NCI-H82 treated with DMSO at 0.1 percent for 48 hours (cell line): ENCODE results near the gene IL17REL.
"Not testable (repeated sequence)": the region's sequence is repeated elsewhere in the genome, so short reads cannot be mapped to it uniquely, and the experiment has no call there.

ENCODE experiments used
- DNase-seq: peaks from one replicate; lab custom pipeline; 2025; ENCODE audit not compliant: unreplicated experiment; lab: John Stamatoyannopoulos, UW

Gene IL17REL

DNA sequence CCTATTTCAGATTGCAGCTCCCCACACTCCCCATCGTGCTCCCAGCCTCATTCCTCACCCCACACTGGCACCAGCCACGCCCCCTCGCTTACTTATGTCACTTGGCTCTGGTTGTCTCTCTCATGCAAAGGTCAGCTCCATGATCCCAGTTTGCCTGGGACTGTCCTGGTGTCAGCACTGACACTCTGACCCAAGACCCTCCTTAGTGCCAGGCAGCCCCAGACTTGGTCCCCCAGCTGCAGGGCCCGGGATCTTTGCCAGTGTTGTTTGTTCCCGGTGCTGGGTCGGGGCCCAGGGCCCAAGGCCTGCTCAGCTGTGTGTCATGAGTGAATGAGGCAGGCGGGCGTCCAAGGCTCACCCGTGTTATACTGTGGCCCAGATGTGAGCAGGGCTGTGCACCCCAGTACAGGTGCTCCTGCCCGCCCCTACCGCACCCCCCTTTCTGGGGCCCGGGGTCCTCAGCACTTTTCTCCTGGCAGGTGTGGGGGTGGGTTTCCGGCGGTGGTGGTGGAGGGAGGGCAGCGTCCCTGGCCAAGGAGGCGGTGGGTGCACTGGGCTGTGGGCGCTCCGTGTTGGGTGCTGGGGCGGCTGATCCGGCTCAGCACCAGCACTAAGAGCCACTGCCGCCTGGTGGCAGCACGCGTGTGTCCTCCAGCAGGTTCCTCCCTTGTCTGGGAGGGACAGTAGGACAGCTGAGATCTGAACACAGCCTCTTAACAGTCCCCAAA, 19.5 kb downstream of the IL17REL start:
- no peak for DNase-seq

DNA sequence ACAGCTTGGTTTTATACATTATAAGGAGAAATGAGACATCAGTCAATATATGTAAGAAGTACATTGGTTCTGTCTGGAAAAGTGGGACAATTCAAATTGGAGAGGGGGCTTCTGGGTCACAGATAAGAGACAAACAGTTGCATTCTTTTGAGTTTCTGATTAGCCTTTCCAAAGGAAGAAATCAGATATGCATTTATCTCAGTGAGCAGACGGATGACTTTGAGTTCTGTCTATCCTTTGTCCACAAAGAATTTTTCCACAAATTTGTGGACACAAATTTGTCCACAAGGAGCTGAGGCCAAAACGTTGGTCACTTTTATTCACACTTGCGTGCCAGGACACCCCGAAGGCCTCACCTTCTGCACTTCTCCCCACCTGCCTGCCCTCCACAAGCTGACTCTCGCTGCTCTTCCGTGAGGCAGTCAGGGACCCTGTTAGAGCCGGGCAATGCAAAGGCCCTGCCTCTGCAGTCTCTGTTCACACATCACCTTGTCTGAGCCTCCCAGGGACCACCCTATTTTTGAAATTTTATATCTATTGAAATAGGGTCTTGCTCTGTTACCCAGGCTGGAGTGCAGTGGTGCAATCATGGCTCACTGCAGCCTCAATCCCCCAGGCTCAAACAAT, 20.5 kb downstream of the IL17REL start:
- no peak for DNase-seq

DNA sequence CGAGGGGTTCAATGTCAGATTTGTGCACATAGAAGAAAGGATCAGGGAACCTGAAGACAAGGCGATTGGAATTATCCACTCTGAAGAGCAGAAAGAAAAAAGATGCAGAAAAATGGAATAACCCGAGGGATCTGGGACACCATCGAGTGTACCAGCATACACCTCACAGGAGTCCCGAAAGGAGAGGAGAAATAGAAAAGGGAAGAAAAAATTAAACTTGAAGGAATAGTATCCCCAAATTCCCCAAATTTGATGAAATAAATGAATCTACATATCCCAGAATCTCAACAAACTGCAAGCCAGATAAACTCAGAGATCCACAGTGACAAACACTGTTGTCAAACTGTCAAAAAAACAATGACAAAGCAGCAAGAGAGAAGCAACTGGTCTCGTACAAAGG, 21.4 kb downstream of the IL17REL start:
- no peak for DNase-seq

DNA sequence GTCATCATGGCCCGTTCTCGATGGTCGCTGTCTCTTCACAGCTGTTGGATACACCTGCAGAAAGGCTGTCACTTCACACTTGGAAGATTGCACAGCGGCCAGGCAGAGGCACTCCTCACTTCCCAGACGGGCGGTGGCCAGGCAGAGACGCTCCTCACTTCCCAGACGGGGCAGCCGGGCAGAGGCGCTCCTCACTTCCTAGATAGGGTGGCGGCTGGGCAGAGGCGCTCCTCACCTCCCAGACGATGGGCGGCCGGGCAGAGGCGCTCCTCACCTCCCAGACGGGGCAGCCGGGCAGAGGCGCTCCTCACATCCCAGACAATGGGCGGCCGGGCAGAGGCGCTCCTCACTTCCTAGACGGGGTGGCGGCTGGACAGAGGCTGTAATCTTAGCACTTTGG, 22.7 kb downstream of the IL17REL start:
- not testable (repeated sequence) for DNase-seq

DNA sequence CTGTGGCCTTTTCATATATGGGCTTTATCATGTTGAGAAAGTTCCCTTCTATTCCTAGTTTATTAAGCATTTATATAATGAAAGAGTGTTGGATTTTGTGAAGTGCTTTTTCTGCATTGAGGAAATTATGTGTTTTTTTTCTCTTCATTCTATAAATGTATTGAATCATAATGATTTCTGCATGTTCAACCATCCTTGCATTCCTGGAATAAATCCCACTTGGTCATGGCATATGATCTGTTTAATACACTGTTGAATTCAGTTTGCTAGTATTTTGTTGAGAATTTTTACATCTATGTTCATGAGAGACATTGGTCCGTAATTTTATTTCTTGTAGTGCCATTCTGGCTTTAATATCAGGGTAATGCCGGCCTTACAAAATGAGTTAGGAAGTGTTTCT, 26.2 kb downstream of the IL17REL start:
- no peak for DNase-seq

DNA sequence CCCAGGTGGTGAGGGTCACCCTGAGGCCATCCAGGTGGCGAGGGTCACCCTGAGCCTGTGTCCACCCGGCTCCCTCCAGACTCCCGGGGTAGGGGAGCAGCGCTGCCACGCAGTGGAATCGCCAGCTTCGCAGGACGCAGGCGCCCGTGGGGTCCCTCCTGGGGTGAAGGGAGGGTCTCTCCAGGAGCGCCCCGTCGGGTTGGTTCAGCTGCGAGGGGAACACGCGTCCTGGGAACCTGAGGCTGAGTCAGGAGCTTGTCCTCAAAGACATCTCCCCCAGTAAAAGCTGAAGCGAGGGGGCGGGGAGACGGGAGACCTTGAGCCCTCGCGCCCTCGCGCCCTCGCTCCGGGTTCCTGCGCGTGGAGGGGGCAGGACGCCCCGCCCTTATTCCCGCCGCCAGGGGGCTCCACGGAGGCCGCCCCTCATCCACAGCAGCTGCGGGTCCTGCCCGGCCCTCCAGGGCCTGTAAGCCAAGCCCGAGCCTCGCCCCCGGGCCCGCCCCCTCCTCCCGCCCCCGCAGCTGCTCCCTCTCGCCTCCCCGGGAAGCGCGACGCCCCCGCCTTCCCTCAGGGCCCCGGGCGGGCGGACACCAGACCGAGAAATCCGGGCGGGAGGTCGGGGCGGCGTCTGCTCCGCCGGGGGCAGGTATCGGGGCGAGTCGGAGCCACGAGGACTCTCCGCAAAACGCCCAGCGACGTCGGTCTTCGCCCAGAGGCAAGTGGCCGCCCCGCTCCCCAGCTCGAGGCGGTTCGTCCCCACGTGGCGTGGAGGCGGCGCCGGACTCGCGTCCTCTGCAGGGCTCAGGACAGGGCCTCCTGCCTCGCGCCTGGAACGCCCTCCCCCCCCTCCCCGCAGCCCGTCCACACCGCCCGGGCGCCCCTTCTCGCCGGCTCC, 29.2 kb downstream of the IL17REL start:
- no peak for DNase-seq

DNA sequence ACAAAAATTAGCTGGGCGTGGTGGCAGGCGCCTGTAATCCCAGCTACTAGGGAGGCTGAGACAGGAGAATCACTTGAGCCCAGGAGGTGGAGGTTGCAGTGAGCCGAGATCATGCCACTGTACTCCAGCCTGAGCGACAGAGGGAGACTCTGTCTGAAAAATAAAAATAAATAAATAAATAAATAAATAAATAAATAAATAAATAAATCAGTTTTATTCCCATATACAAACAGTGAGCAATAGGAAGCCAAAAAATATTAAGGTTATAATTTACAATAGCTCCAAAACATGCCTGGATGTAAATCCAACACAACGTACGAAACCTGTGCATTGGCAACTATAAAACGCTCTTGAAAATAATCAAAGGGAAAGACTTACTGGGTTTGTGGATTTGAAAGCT, 30.8 kb downstream of the IL17REL start:
- not testable (repeated sequence) for DNase-seq

DNA sequence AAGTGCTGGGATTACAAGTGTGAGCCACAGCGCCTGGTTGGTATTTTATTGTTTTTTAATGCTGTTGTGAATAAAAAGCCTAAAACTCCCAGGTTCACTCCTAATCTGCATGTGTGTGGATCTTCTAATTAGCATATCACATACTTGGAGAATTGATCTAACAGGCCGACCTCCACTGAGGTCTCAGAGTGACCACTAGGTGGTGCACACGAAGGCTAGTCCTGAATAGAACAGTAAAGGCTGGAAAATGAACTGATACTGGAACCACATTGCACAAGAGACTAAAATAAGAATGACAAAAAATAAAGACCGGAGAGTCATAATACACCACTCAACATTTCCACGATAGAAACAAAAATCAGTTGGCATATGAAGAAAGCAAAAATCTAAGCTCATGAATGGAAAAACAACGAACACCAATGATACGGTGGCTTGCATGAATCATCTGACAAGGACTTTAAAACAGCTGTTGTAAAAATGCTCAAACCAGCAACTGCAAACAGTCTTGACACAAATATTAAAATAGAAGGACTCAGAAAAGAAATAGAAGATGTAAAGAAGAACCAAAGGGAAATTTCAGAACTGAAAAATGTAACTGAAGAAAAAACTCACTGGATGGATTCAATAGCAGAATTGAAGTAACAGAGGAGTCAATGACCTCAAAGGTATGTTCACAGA, 32.8 kb downstream of the IL17REL start:
- no peak for DNase-seq

DNA sequence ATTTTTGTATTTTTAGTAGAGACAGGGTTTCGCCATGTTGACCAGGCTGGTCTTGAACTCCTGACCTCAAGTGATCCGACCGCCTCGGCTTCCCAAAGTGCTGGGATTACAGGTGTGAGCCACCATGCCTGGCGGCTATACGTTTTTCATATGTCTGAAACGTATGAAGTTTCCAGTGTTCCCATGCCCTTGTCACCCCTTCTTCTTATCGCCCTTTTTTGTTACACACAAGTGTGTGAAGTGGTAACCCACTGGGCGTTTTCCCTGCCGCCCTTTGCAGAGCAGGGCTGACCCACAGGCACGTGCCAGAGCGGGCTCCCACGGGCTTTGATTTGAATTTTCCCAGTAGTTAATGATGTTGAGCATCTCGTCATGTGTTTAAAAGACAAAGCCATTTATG, 35.0 kb downstream of the IL17REL start:
- no peak for DNase-seq

DNA sequence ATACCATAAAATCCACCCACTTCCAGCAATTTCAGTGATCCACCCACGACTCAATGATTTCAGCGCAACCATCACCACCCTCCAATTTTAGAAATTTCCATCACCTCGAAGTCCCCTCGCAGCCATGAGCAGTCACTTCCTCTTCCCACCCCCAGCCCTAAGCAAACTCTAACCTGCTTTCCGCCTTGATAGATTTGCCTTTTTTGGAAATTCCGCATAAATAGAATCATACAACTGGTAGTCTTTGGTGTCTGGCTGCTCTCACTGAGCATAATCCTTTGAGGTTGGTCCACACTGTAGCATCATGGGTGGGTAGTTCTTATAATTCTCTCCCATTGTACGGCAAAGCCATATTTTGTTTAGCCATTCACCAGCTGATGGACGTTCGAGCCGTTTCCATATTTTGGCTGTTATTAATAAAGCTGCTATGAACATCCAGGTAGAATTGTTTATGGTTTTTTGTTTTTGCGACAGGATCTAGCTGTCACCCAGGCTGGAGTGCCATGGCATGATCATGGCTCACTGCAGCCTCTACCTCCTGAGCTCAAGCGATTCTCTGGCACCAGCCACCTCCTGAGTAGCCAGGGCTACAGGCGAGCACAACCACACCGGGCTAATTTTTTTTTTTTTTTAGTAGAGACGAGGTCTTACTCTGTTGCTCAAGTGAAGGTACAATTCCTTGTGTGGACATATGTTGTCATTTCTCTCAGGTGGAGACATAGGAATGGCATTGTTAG, 36.0 kb downstream of the IL17REL start:
- DNase-seq: no peak

DNA sequence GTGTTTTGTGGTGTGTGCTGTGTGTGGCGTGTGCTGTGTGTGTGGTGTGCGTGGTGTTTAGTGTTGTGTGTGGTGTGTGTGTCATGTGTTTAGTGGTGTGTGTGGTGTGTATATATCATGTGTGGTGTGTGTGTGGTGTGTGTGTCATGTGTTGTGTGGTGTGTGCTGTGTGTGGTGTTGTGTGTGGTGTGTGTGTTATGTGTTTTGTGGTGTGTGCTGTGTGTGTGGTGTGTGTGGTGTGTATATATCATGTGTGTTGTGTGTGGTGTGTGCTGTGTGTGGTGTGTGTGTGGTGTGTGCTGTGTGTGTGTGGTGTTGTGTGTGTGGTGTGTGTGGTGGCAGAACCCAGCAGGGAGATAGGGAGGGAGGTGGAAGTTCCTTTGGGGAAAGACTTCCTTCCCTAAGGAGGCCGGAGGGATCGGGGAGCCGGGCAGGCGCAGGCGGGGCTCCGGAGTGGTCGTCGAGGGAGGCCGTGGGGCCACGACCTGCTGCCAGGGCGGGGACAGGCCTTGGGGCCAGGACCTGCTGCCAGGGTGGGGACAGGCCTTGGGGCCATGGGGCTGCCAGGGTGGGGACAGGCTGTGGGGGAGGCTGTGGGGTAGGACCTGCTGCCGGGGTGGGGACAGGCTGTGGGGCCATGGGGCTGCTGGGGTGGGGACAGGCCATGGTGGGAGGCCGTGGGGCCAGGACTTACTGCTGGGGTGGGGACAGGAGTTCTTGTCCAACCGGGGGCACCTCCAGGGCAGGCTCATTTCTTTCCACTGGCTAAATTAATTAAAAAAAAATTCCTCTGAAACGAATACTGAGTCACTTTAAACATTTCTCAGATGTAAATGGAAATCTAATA, 36.8 kb downstream of the IL17REL start:
- DNase-seq: no peak

DNA sequence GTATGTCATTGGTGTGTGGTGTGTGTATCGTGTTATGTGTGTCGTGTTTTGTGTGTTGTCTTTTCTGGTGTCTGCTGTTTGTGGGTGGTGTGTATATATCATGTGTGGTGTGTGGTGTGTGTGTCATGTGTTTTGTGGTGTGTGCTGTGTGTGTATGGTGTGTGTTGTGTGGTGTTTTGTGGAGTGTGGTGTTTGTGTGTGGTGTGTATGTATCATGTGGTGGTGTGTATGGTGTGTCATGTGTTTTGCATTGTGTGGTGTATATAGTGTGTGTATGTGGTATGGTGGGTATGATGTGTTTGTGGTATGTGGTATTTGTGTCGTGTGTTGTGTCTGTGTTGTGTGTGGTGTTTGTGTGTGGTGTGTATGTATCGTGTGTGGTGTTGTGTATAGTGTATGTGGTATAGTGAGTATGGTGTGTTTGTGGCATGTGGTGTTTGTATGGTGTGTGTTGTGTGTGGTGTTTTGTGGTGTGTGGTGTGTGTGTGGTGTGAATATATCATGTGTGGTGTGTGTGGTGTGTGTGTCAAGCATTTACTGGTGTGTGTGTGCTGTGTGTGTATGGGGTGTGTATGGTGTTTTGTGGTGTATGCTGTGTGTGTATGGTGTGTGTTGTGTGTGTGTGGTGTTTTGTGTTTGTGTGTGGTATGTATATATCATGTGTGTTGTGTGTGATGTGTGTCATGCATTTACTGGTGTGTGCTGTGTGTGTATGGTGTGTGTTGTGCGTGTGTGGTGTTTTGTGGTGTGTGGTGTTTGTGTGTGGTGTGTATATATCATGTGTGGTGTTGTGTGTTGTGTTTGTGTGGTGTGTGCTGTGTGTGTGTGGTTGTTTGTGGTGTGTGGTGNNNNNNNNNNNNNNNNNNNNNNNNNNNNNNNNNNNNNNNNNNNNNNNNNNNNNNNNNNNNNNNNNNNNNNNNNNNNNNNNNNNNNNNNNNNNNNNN, 39.3 kb downstream of the IL17REL start:
- no peak for DNase-seq

DNA sequence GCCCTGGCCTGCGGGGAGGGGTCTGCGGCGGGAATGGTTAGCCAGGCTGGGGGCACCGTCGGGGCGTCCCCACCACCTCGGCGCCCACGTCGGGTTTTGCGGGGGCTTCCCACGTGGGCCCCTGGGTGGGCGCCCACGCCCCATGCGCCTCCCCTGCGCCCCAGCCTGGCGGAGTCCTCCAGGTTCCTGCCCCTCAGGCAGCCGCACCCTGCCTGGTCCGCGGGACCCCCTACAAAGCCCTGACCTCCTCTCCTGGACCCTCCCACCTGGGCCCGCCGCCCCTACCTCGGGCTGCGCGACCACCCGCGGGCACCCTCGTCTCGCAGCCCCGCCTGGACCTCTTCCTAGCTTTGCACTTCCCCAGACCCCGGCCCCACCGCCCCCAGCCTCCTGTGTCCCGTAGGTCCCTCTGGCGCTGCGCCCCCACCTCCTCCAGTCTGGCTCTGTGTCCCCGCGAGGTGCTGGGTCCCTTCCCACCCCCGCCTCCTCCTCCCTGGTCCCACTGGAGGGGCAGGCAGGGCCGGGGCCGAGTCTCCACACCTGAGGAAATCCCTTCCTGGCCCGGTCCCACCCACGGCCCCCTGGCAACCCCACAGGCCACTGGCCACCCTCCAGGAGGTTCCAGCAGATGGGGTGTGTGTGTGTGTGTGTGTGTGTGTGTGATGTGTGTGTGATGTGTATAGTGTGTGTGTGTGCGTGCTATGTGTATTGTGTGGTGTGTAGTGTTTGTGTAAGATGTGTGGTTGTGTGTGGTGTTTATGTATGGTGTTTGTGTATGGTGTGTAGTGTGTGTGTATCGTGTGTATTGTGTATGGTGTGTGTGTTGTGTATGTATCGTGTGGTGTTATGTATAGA, 40.2 kb downstream of the IL17REL start:
- no peak for DNase-seq

DNA sequence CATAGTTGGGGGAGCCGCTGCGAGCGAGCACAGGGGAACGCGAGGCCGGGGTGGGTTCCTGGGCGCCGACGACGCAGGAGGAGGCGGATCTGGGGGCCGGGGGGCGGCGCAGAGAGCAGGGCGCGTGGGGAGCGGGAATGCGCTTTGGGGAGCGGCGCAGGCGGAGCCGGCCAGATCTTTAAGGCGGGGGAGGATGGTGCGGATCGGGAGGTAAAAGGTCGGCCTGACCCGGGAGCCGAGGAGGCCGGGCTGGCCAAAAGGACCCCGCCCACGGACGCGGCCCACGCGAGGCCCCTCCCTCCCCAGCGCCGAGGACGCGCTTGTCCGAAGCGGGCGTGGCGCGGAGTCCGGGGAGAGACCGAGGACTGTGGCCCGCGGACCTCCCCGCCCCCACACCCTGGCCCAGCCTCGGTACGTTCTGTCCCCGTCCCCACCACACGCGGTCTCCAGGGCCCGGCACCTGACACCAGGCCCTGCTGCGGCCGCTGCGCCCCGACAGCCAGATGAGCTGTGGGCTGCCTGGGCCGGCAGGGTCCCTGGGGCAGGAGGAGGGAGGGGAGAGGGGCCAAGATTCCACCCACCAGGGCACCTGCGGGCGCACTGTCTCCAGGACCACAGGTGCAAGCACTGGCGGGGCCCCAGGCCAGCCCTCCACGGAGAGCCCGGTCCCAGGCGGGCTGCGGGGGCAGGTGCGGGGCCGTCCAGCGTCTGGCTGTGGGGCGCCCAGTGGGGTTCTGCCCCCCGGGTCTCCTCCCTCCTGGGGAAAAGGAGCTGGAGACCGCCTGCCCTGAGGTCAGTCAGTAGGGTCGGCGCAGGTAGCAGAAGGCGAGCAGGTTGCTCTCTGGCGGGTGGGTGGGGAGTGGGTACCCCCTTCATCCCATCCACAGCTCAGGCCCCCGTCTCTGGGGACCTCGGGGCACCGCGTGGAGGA, 41.1 kb downstream of the IL17REL start:
- no peak for DNase-seq

DNA sequence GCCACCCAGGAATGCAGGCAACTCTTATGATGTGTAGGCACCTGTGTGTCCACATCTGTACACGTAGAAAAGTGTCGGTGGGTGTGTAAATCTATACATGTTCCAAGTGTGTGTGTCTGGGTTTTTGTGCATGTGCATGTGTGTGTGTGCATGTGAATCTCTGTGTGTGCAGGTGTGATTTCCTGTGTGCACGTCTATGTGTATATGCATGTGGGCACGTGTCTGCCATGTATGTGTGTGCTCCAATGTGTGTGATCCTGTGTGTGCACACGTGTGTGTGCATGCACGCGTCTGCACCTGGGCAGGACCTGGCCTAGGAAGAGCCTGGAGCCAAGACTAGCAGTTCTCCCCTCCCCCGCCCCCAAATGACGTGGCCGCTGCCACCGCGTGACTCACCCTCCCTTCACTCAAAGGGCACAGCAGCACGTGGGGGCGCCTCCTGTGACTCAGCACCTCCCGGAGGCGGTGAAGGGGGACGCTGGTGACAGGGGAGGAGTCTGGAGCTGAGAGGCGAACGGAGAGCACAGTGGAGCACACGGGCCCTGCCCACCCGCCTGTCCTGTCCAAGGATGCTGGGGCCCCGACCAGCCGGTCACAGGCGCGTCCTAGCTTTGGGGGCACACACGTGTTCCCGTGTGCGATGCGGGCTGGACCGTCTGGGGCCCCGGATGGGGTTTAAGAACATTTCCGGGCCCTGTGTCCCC, 41.9 kb downstream of the IL17REL start:
- no peak for DNase-seq
